Nephron (organoid): Measurements from ENCODE around the gene BICRAL.

ENCODE experiments used
- H3K27ac Mint-ChIP-seq, 3 experiments: 2 replicates each; pipeline ENCODE4 v1.8.0; 2020; ENCODE audit warnings: mixed read lengths in 3 of 3, mild to moderate bottlenecking in 2 of 3, moderate library complexity in 1 of 3
- H3K27me3 Mint-ChIP-seq: 2 replicates; pipeline ENCODE4 v1.8.0; 2021; ENCODE audit warnings: low read depth, mild to moderate bottlenecking, moderate library complexity, mixed read lengths
- H3K36me3 Mint-ChIP-seq: 2 replicates; pipeline ENCODE4 v1.8.0; 2020; ENCODE audit warnings: low read depth, mixed read lengths
- H3K4me1 Mint-ChIP-seq: 2 replicates; pipeline ENCODE4 v1.8.0; 2020; ENCODE audit warnings: mixed read lengths
- H3K4me3 Mint-ChIP-seq, 3 experiments: 2 replicates each; pipeline ENCODE4 v1.8.0; 2020; ENCODE audit warnings: mild to moderate bottlenecking in 3 of 3, mixed read lengths in 3 of 3, moderate library complexity in 2 of 3
- H3K9me3 Mint-ChIP-seq: 2 replicates; pipeline ENCODE4 v1.8.0; 2020; ENCODE audit warnings: mixed read lengths
- TF ChIP-seq, protein P1 (sequence below), 3 experiments: fragments of 200-600 bp; sonication (generic); IDR thresholded peaks; one replicate each; pipeline ENCODE4 v1.5.0; 2021; ENCODE audit warnings: antibody characterized with exemption in 3 of 3; ENCODE audit not compliant: unreplicated experiment in 3 of 3

Gene BICRAL

DNA sequence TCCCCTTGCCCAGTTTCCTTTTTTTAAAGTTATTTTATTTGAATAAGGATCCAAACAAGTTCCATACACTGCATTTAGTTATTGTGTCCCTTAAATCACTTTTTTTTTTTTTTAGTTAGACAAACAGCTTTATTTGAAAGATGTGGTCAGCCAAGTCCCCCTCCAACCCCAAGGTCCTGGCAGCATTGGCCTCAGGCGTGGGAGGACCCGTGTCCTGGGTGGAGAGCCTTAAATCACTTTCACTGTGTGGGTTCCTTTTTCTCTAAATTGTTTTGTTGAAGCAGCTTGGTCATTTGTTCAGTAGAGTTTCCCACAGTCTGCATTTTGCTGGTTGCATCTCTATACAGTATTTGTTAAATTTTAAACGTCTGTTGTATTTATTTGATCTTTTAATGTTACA, 30.8 kb upstream of the BICRAL start:
- Mint-ChIP-seq H3K27ac (peak overlapping the region in 2 of 3 experiments; percentile 68 to 82), H3K4me1 (peaks cover 16% of the 10 kb centered on the region), H3K9me3 (no peaks in the 10 kb centered on the region), H3K4me3 (peak overlapping the region; percentile 16 to 25 (median 24)), H3K36me3 (no peaks in the 10 kb centered on the region), H3K27me3 (no peaks in the 10 kb centered on the region)
- TF ChIP-seq, protein P1, sequence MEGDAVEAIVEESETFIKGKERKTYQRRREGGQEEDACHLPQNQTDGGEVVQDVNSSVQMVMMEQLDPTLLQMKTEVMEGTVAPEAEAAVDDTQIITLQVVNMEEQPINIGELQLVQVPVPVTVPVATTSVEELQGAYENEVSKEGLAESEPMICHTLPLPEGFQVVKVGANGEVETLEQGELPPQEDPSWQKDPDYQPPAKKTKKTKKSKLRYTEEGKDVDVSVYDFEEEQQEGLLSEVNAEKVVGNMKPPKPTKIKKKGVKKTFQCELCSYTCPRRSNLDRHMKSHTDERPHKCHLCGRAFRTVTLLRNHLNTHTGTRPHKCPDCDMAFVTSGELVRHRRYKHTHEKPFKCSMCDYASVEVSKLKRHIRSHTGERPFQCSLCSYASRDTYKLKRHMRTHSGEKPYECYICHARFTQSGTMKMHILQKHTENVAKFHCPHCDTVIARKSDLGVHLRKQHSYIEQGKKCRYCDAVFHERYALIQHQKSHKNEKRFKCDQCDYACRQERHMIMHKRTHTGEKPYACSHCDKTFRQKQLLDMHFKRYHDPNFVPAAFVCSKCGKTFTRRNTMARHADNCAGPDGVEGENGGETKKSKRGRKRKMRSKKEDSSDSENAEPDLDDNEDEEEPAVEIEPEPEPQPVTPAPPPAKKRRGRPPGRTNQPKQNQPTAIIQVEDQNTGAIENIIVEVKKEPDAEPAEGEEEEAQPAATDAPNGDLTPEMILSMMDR (IDR thresholded peaks at IDR 0.05; ENCODE audit: unreplicated experiment in 3 of 3): no peak

DNA sequence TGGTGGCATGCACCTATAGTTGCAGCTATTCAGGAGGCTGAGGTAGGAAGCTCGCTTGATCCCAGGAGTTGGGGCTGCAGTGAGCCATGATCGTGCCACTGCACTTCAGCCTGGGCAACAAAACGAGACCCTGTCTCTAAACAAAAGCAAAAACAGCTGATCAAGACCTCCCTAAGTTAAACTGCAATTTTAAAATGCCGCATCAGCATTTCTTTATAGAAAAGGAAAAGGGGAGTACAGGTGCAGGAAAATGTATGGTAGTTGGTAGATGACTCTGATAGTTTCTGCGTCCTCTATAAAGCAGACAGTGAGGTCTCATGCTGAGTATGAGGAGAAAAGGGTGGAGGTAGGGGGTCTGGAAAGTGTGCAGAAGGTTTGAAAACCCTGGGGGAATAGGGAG, 27.1 kb upstream of the BICRAL start:
- no peaks in the 10 kb centered on the region for H3K9me3 Mint-ChIP-seq
- H3K27ac Mint-ChIP-seq: no peak overlapping the region
- peaks cover 5% of the 10 kb centered on the region for H3K36me3 Mint-ChIP-seq
- no peaks in the 10 kb centered on the region for H3K27me3 Mint-ChIP-seq
- peaks cover 12% of the 10 kb centered on the region for H3K4me1 Mint-ChIP-seq
- TF ChIP-seq, protein P1 (IDR thresholded peaks at IDR 0.05; ENCODE audit: unreplicated experiment in 3 of 3): no peak
- H3K4me3 Mint-ChIP-seq: no peak overlapping the region

DNA sequence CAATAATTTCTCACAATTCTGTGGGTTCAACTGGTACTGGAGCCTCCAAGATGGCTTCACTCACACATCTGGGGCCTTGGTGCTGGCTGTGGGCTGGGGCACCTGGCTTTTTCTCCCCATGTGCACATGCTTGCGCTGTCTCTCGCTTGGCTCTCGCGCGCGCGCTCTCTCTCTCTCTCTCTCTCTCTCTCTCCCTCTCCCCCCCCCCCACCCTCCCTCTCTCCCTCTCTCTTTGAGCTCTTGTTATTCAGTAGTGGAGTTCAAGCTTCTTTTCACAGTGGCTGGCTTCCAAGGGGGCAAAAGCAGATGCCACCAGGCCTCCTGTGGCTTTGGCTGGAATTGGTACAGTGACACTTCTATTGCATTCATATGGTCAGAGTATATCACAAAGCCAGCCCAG, 25.1 kb upstream of the BICRAL start:
- TF ChIP-seq, protein P1 (IDR thresholded peaks at IDR 0.05; ENCODE audit: unreplicated experiment in 3 of 3): no peak
- Mint-ChIP-seq H3K9me3 (no peaks in the 10 kb centered on the region), H3K36me3 (peaks cover 5% of the 10 kb centered on the region)

DNA sequence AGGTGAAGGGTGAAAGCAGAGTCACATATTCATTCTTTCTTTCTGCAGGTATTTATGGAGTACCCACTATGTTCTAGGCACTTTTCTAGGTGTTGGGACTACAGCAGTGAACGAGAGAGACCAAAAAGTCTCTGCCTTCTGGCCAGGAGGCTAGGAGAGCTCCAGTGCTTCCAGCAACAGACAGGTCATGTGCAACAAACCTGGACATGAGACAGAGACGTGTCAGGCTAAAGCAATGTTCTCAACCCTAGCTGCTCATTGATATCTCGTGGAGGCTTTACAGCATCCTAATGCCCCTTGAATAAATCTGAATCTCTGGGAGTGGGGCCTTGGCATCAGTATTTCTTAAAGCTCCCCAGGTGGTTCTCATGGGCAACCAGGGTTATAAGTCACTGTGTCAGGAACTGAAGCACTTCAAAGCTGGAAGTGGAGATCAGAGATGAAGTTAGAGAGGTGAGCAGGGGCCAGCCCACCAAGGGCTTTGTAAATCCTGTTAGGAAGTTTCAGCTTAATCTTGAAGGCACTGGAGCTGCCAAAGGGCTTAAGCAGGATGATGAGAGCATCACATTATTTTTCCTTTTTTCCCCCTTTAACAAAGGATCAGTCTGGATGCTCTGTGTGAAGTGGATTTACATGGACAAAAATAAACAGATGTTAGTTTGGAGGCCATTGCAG, 23.0 kb upstream of the BICRAL start:
- TF ChIP-seq, protein P1 (IDR thresholded peaks at IDR 0.05; ENCODE audit: unreplicated experiment in 3 of 3): no peak
- H3K27me3 Mint-ChIP-seq: no peaks in the 10 kb centered on the region
- H3K36me3 Mint-ChIP-seq: peaks cover 5% of the 10 kb centered on the region
- no peak overlapping the region for H3K27ac Mint-ChIP-seq
- H3K4me3 Mint-ChIP-seq: no peak overlapping the region
- peaks cover 6% of the 10 kb centered on the region for H3K4me1 Mint-ChIP-seq
- H3K9me3 Mint-ChIP-seq: no peaks in the 10 kb centered on the region

More for the DNA sequence above, 25.1 kb upstream of the BICRAL start:
- H3K4me3 Mint-ChIP-seq: no peak overlapping the region
- H3K27me3 Mint-ChIP-seq: no peaks in the 10 kb centered on the region
- H3K27ac Mint-ChIP-seq: no peak overlapping the region
- peaks cover 6% of the 10 kb centered on the region for H3K4me1 Mint-ChIP-seq

DNA sequence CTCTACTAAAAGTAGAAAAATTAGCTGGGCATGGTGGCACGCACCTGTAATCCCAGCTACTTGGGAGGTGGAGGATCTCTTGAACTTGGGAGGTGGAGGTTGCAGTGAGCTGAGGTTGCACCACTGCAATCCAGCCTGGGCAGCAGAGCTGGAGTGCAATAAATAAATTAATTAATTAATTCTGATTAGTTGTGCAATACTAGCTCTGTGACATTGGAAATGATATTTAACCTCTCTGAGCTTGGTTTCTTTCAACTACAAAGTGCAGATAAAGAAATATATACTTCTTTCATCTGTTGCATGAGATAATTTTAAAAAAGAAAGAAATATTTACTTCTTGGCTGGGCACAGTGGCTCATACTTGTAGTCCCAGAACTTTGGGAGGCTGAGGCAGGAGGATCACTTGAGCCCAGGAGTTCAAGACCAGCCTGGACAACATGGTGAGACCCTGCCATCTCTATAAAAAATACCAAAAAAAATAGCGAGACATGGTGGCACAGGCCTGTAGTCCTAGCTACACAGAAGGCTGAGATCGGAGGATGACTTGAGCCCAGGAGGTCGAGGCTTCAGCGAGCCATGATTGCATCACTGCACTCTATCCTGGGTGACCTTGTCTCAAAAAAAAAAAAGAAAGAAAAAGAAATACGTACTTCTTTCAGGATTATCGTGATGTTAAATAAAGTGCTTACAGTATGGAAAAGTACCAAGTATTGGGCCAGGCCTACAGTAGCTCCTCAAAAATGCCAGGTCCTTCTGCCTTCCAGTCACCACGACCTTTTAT, 20.4 kb upstream of the BICRAL start:
- Mint-ChIP-seq H3K9me3 (no peaks in the 10 kb centered on the region), H3K36me3 (peaks cover 5% of the 10 kb centered on the region)
- TF ChIP-seq, protein P1 (IDR thresholded peaks at IDR 0.05; ENCODE audit: unreplicated experiment in 3 of 3): no peak

More for the DNA sequence above, 20.4 kb upstream of the BICRAL start:
- Mint-ChIP-seq H3K4me3 (no peak overlapping the region), H3K4me1 (peaks cover 6% of the 10 kb centered on the region), H3K27ac (no peak overlapping the region), H3K27me3 (peaks cover under 1% of the 10 kb centered on the region)
